H1 (cell line): ENCODE results near the gene ITGA5. TPM values are rescaled to one million over a fixed set of nuclear protein-coding genes. Genes with fewer than 3 reads are reported as not detected.

Source experiments
- CTBP2 ChIP-seq: IDR thresholded peaks from 2 replicates; pipeline ENCODE4 v1.7.0; 2011; ENCODE audit warnings: borderline replicate concordance, mild to moderate bottlenecking, moderate library complexity, mixed read lengths, low read length; ENCODE audit not compliant: insufficient read depth, insufficient read length
- HDAC2 ChIP-seq, 2 experiments: fragments of 300-600 bp in 1 of 2; sonication (generic) in 1 of 2; IDR thresholded peaks; 2 replicates each; pipeline ENCODE4 v1.6.1; 2011 to 2012; ENCODE audit warnings: low read depth in 2 of 2, low read length in 2 of 2, mild to moderate bottlenecking in 2 of 2, moderate library complexity in 2 of 2, borderline replicate concordance in 1 of 2, inconsistent platforms in 1 of 2
- NANOG ChIP-seq: IDR thresholded peaks from 2 replicates; pipeline ENCODE4 v1.6.1; 2011; ENCODE audit warnings: low read length, low read depth, mild to moderate bottlenecking, inconsistent platforms; ENCODE audit not compliant: insufficient read depth, poor library complexity, severe bottlenecking
- SRF ChIP-seq: IDR thresholded peaks from 2 replicates; pipeline ENCODE4 v1.6.1; 2011; ENCODE audit warnings: mild to moderate bottlenecking, low read depth, low read length, moderate library complexity
- TAF1 ChIP-seq: IDR thresholded peaks from 2 replicates; pipeline ENCODE4 v1.6.1; 2011; ENCODE audit warnings: mild to moderate bottlenecking, low read depth, low read length
- TCF12 ChIP-seq: IDR thresholded peaks from 2 replicates; pipeline ENCODE4 v1.6.1; 2011; ENCODE audit warnings: low read depth, mild to moderate bottlenecking, low read length
- TEAD4 ChIP-seq: IDR thresholded peaks from 2 replicates; pipeline ENCODE4 v1.6.1; 2012; ENCODE audit warnings: low read depth, low read length, inconsistent platforms, mixed read lengths
- polyA plus RNA-seq, 7 experiments: library from polyadenylated mRNA; depleted of rRNA in 3 of 7; stranded (reverse) in 5 of 7; unstranded in 2 of 7; fragments of >200 nt in 5 of 7; fragments of 200-250 nt in 2 of 7; gene quantifications; 1 replicate in 5 of 7; 2 replicates in 1 of 7; 4 replicates in 1 of 7; pipeline versions ENCODE4 v1.2.1 to v1.2.3, GENCODE V29; 2011 to 2013; ENCODE audit warnings: missing spikeins in 2 of 7, mixed read lengths in 2 of 7
- total RNA-seq: library from RNA; stranded (reverse); fragmentation: NEBNext Ultra II Directional; extraction: Animal tissue kit (Norgen Biotek cat#: 25700); gene quantifications from 2 replicates; pipeline ENCODE4 v1.2.1, GENCODE V29; 2021

The ITGA5 gene
- total and polyA plus RNA-seq, 2 of the 8 experiments (the other 6 are each of a cell fraction or from before 2014, with no cell fraction given): 11.6 to 19.4 TPM

DNA sequence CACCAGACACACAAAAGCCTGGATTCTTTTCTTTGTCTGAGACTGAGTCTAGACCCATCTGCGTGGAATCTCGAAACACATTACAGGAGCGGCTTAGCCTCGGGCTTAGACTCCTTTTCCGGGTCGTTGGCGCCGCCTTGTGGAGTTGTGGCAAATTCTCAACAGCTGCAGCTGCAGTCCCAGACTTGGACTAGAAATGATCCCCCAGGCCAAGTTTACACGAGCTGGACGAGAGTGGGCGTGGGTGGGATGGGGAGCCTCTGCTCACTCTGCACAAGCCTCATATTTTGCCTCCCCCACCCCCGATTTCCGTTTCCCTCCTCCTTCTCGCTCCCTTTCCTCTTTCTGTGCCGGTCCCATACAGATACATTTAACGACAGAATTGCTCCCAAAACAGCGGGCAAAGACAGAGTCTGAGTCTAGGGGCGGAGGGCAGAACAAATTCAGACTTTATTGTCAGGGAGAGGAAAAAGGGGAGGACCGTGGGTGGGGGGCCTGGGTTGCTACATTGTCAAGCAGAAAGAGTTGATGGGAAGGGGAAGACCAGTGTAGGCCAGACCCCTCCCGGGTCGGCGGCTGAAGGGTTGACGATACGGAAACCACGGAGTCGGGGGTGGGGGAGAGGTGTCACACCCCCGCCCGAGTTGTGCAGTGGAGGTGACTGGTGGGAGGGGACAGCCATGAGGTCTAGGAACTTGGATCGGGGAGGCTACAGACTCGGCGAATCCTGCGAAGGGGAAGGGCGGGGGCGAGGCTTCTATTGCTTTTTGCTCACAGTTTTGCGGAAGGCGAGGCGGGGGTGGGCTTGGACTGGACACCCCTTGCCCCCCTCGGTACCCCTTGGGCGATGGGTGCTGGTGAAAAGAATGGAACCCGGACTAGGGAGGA lies 50.1 kb downstream of the ITGA5 start (continued):
- no peak for TF ChIP-seq TEAD4
- no peak for TF ChIP-seq CTBP2
- no peak for TF ChIP-seq TCF12
- TF ChIP-seq SRF: no peak
- TF ChIP-seq TAF1: no peak
- TF ChIP-seq HDAC2 (IDR thresholded peaks at IDR 0.05; ENCODE audit: borderline replicate concordance in 1 of 2, low read depth in 2 of 2, low read length in 2 of 2): 0 out of 4 replicates have a peak, but pooled peaks of 1 of the 2 experiments have one; percentile 7
- TF ChIP-seq NANOG: peak; percentile 44
